Fibroblast of lung (primary cell): ENCODE results near the gene AVPR1A. TPM values are rescaled to one million over a fixed set of nuclear protein-coding genes. Genes with fewer than 3 reads are reported as not detected.

Experiments
- DNase-seq, 2 donors: peaks; one replicate each; pipeline versions ENCODE4 v3.0.0 to v3.0.0-alpha.2; 2010; ENCODE audit warnings: low read depth in 2 of 2
- H2AFZ ChIP-seq: 2 replicates; pipeline ENCODE4 v1.5.1; 2012; ENCODE audit warnings: low read length, control low read depth, inconsistent platforms
- H3K27ac ChIP-seq: 2 replicates; pipeline ENCODE4 v1.5.1; 2011; ENCODE audit warnings: low read length, control low read depth; ENCODE audit not compliant: insufficient read depth
- H3K27me3 ChIP-seq: 2 replicates; pipeline ENCODE4 v1.5.1; 2011; ENCODE audit warnings: mild to moderate bottlenecking, low read length; ENCODE audit not compliant: control insufficient read depth, insufficient read depth
- H3K36me3 ChIP-seq: 2 replicates; pipeline ENCODE4 v1.5.1; 2011; ENCODE audit warnings: low read length; ENCODE audit not compliant: control insufficient read depth, insufficient read depth
- H3K4me1 ChIP-seq: 2 replicates; pipeline ENCODE4 v1.5.1; 2011; ENCODE audit warnings: low read length; ENCODE audit not compliant: control insufficient read depth, insufficient read depth; ENCODE audit errors: extremely low read depth
- H3K4me2 ChIP-seq: 2 replicates; pipeline ENCODE4 v1.5.1; 2011; ENCODE audit warnings: low read length, control low read depth; ENCODE audit not compliant: insufficient read depth; ENCODE audit errors: extremely low read depth
- H3K4me3 ChIP-seq, 4 experiments: fragments of 200-600 bp in 1 of 4; sonication (generic) in 1 of 4; replicated peaks in 1 of 4; 2 replicates each; pipeline ENCODE4 v1.5.1; 2011 to 2016; ENCODE audit warnings: low read length in 4 of 4, low read depth in 3 of 4, mild to moderate bottlenecking in 3 of 4, control low read depth in 2 of 4, inconsistent platforms in 1 of 4, mixed read lengths in 1 of 4; ENCODE audit not compliant: insufficient read depth in 1 of 4; ENCODE audit errors: control extremely low read depth in 1 of 4
- H3K79me2 ChIP-seq: 2 replicates; pipeline ENCODE4 v1.5.1; 2012; ENCODE audit warnings: mild to moderate bottlenecking, low read length, inconsistent platforms; ENCODE audit not compliant: control insufficient read depth, insufficient read depth
- H3K9ac ChIP-seq: 2 replicates; pipeline ENCODE4 v1.5.1; 2011; ENCODE audit warnings: mild to moderate bottlenecking, low read length, control low read depth; ENCODE audit not compliant: insufficient read depth
- H3K9me3 ChIP-seq: 2 replicates; pipeline ENCODE4 v1.5.1; 2012; ENCODE audit warnings: low read depth, low read length; ENCODE audit not compliant: control insufficient read depth, insufficient read depth
- H4K20me1 ChIP-seq: 2 replicates; pipeline ENCODE4 v1.5.1; 2011; ENCODE audit warnings: low read length; ENCODE audit not compliant: control insufficient read depth, insufficient read depth; ENCODE audit errors: extremely low read depth
- EZH2 ChIP-seq: IDR thresholded peaks from 2 replicates; pipeline ENCODE4 v1.5.1; 2012; ENCODE audit warnings: low read length, control low read depth, mild to moderate bottlenecking; ENCODE audit errors: missing control alignments
- polyA plus RNA-seq, 2 donors: library from polyadenylated mRNA; depleted of rRNA in 1 of 2; stranded (reverse) in 1 of 2; unstranded in 1 of 2; fragments of >200 nt; gene quantifications; 2 replicates each; pipeline ENCODE4 v1.2.1, GENCODE V29; 2011 to 2012; ENCODE audit warnings: missing spikeins in 1 of 2
- total RNA-seq: library from RNA; depleted of rRNA; stranded (reverse); fragments of >200 nt; gene quantifications from 2 replicates; pipeline ENCODE4 v1.2.1, GENCODE V29; 2014
- TF ChIP-seq, protein P1 (sequence below), 2 donors: IDR thresholded peaks in 1 of 2; conservative IDR thresholded peaks in 1 of 2; 1 replicate in 1 of 2; 2 replicates in 1 of 2; pipeline ENCODE4 v1.5.1; 2011 to 2012; ENCODE audit warnings: low read length in 2 of 2, control low read depth in 1 of 2, inconsistent platforms in 1 of 2, low read depth in 1 of 2, mild to moderate bottlenecking in 1 of 2

AVPR1A gene
- total and polyA plus RNA-seq, 2 donors (not counting 1 experiment from before 2014, with no cell fraction given): not detected

DNA sequence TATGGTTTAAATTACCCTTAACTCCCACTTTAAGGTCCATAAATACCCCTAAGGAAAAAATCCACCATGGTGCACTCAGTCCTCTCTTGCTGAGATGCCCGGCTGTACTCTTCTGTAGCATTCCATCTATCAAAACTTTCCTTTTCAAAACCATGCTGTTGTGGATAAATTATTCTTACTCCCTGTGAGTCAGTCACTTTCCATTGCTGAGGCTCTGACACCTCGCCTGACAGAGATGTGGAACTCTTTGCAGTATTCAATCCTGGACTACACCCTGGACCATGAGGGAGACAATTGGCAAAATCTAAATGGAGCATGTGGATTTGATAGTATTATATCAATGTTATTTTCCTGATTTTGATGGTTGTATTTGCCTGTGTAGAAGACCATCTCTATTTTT is 49.1 kb downstream of the AVPR1A start:
- TF ChIP-seq, protein P1, sequence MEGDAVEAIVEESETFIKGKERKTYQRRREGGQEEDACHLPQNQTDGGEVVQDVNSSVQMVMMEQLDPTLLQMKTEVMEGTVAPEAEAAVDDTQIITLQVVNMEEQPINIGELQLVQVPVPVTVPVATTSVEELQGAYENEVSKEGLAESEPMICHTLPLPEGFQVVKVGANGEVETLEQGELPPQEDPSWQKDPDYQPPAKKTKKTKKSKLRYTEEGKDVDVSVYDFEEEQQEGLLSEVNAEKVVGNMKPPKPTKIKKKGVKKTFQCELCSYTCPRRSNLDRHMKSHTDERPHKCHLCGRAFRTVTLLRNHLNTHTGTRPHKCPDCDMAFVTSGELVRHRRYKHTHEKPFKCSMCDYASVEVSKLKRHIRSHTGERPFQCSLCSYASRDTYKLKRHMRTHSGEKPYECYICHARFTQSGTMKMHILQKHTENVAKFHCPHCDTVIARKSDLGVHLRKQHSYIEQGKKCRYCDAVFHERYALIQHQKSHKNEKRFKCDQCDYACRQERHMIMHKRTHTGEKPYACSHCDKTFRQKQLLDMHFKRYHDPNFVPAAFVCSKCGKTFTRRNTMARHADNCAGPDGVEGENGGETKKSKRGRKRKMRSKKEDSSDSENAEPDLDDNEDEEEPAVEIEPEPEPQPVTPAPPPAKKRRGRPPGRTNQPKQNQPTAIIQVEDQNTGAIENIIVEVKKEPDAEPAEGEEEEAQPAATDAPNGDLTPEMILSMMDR (conservative IDR thresholded peaks at IDR 0.05 in 1 of 2, IDR thresholded peaks at IDR 0.05 in 1 of 2; ENCODE audit: low read depth in 1 of 2, low read length in 2 of 2): no peak
- no peak for TF ChIP-seq EZH2
- H3K4me2 ChIP-seq: no peak overlapping the region
- no peaks in the 10 kb centered on the region for H3K27me3 ChIP-seq
- H4K20me1 ChIP-seq: no peaks in the 10 kb centered on the region
- no peaks in the 10 kb centered on the region for H3K79me2 ChIP-seq
- H2AFZ ChIP-seq: no peak overlapping the region
- H3K9me3 ChIP-seq: no peaks in the 10 kb centered on the region
- H3K4me3 ChIP-seq: no peak overlapping the region
- H3K9ac ChIP-seq: no peak overlapping the region
- no peak for DNase-seq
- H3K27ac ChIP-seq: no peak overlapping the region
- H3K36me3 ChIP-seq: no peaks in the 10 kb centered on the region
- H3K4me1 ChIP-seq: no peaks in the 10 kb centered on the region

DNA sequence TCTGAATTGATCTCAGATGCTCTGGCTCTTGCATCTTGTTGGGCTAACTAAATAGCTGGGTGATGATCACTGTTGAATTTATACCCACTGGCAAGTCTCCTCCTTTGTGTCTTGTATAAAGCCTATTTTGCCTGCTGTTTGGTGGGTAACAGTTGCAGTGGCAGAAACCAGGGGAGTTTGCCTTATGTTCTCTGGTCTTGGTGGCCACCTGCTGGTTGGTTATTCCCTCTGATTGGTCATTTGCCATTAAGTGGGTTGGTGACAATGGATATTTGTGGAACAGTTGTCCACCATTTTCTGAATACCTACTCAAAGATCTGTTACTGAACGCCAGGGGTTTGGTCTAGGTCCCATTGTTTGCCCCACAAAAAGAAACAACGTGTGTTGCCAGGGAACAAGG is 52.1 kb downstream of the AVPR1A start:
- H3K9ac ChIP-seq: no peak overlapping the region
- no peaks in the 10 kb centered on the region for H3K4me1 ChIP-seq
- no peak for TF ChIP-seq EZH2
- TF ChIP-seq, protein P1 (conservative IDR thresholded peaks at IDR 0.05 in 1 of 2, IDR thresholded peaks at IDR 0.05 in 1 of 2; ENCODE audit: low read depth in 1 of 2, low read length in 2 of 2): no peak
- H3K9me3 ChIP-seq: no peaks in the 10 kb centered on the region
- no peaks in the 10 kb centered on the region for H3K79me2 ChIP-seq
- no peaks in the 10 kb centered on the region for H4K20me1 ChIP-seq
- H3K4me2 ChIP-seq: no peak overlapping the region
- no peak for DNase-seq
- H3K36me3 ChIP-seq: no peaks in the 10 kb centered on the region
- no peak overlapping the region for H3K4me3 ChIP-seq
- no peak overlapping the region for H2AFZ ChIP-seq
- H3K27me3 ChIP-seq: peaks cover 2% of the 10 kb centered on the region
- no peak overlapping the region for H3K27ac ChIP-seq

DNA sequence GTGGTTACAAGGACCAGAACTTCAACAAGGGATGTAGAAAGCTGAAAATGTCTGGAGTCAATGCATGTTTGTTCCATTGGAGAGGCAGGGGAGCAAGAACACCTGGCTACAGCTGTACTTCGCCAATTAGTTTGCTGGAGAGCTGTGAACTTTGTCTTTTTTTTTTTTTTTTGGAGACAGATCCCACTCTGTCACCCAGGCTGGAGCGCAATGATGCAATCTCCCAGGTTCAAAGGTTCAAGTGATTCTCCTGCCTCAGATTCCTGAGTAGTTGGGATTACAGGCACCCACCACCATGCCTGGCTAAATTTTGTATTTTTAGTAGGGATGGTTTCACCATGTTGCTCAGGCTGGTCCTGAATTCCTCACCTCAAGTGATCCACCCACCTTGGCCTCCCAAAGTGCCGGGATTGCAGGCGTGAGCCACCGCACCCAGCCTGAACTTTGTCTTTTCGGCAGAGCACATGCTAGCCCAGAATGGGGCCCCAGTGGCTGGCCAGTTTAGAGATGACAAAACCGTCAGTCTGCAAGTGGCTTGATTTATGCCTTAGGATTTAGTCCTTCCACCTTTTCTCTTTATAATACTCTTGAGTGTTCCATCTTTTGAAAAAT is 55.5 kb downstream of the AVPR1A start:
- Histone ChIP-seq H3K4me2 (no peak overlapping the region), H3K9ac (no peak overlapping the region), H3K4me3 (no peak overlapping the region), H3K9me3 (no peaks in the 10 kb centered on the region), H3K79me2 (no peaks in the 10 kb centered on the region), H2AFZ (no peak overlapping the region), H3K27me3 (peaks cover 2% of the 10 kb centered on the region), H3K4me1 (no peaks in the 10 kb centered on the region), H3K36me3 (no peaks in the 10 kb centered on the region), H4K20me1 (no peaks in the 10 kb centered on the region), H3K27ac (no peak overlapping the region)
- no peak for TF ChIP-seq EZH2
- TF ChIP-seq, protein P1 (conservative IDR thresholded peaks at IDR 0.05 in 1 of 2, IDR thresholded peaks at IDR 0.05 in 1 of 2; ENCODE audit: low read depth in 1 of 2, low read length in 2 of 2): no peak
- DNase-seq: no peak
